HG03103 (cell line): Measurements from ENCODE around the gene CACNA1A.
"Not testable (repeated sequence)": the region's sequence is repeated elsewhere in the genome, so short reads cannot be mapped to it uniquely, and the experiment has no call there.

Source experiments
- ATAC-seq: cut with Tn5 transposase; IDR thresholded peaks from one replicate; pipeline ENCODE4 v1.9.1; 2021; ENCODE audit warnings: low read depth; ENCODE audit not compliant: unreplicated experiment

CACNA1A gene

DNA sequence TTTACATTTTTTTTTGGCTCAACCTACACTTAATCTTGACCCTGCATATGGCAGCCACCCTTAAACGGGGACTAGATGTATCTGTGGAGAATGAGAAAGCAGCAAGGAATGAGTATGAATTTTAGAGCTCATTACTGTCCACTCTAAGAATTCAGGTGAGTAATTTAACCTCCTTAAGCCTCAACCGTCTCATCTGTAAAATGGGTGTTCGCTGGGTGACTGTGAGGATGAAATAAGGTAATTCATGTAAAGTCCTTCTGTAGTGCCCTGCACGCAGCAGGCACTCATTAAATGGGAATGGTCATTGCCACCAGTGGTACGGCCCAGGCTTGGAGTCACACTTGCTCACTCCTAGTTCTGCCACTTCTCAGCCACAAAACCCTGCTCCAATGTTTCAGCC is 135.3 kb downstream of the CACNA1A start:
- ATAC-seq = no peak

DNA sequence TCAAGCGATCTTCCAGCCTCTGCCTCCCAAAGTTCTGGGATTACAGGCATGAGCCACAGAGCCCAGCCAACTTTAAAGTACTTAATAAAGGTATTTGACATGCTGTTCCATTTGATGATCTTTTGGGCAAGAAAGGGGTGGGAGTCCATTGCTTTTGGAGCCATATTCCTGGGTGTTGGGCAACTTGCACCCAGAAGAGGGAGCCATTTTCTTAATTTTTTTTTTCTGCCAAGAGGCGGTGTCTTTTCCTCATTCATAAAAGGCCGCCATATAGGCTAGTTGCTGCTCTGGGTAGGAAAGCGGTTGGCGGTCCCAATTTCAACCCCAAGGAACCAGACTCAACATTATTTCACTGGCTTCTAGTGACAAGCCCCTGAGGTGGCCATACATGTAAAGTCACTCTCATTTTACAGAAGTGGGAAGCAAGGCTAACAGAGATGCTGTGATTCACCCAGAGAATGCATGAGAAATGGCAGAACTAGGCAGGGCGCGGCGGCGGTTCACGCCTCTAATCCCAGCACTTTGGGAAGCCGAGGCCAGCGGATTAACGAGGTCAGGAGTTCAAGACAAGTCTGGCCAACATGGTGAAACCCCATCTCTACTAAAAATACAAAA is 139.6 kb downstream of the CACNA1A start:
- no peak for ATAC-seq

DNA sequence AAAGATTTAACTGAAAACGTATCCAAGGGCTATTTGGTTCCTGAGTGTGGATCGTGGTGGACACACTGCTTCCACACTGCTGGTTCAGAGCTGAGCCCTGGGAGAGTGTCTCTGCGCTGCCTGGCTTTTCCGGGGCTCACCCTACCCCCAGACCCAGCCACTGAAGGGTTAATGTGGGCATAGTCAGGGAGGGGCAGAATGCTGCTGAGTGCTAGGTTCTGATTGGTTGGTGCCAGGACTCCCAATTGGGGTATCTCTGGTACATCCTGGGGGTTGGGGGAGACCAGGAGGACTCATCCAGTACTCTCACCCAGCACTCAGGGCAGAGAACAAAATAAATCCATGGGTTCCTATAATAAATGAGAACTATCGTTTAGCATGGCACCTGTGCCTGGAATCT is 142.3 kb downstream of the CACNA1A start:
- ATAC-seq = no peak

DNA sequence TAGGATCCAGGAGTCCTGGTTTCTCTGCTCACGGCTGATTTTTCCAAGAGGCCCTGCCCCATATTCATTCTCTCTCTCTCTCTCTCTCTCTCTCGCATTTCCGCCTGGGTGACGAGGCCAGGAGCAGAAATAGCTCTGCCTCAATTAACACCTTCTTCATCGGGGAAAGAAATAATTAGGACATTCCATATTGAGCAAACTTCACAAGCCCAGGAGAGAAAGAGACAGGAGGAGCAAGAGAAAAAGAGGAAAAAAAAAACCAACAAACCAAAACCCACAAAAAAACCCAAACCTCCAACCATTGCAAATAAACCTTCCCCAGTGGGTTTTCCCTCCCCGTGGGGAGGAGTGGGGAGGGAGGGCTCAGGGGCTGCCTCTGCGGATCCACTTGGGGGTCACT is 143.0 kb downstream of the CACNA1A start:
- no peak for ATAC-seq

DNA sequence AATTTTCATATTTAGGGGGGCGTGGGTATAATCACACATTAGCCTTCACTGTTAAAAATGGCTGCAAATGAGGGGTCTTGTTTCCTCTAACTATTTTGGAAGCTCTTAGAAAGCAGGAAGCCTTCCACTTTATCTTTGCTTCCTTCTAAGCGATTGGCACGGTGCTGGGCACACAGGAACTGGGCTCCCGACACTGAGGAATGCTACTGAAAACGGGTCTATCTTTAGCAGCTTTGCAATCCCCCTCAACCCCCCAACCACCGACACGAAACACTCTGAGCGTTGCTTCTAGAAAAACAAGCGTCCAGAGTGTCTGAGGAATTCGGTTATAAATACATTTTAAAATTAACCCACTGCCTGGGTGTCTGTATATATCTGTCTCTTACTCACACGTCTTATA is 143.6 kb downstream of the CACNA1A start:
- no peak for ATAC-seq

DNA sequence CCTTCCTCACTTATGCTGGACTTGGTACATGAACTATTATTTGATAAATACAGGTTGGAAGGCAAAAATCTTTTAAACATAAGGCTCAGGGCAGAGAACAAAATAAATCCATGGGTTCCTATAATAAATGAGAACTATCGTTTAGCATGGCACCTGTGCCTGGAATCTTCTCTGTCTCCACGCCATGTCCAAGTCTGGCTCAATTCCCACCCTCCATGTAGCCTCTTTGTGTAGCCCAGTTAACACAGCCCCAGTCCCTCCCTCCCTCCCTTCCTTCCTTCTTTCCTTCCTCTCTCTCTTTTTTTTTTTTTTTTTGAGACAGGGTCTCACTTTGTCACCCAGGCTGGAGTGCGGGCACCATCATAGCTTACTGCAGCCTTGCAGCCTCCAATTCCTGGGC is 144.6 kb downstream of the CACNA1A start:
- not testable (repeated sequence) for ATAC-seq

DNA sequence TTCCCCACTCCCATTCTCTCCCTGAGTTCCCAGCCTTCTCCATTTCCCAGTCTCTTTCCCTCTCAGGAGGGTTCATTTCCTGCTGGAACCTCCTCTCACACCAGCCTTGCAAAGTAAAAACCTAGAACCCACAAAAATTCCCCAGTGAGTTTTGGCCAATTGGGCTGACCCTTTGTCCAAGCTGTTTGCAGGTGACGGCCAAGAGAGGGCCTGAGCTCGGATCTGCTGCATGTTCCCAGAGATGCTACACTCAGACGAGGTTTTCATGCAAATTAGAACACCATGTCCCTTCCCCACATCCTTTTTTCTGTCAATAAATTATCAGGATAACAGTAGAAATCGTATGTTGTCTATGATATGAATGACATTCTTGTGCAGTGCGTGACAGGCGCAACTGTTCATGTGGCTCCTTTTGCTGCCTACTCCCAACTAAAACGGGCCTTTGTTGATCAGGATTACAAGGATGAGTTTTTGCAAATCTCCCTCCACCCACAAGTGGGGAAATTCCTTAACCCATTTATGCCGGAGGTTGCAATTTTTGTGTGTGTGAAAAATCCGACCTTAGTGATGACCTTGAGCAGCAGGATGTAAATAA is 149.5 kb downstream of the CACNA1A start:
- ATAC-seq = no peak

DNA sequence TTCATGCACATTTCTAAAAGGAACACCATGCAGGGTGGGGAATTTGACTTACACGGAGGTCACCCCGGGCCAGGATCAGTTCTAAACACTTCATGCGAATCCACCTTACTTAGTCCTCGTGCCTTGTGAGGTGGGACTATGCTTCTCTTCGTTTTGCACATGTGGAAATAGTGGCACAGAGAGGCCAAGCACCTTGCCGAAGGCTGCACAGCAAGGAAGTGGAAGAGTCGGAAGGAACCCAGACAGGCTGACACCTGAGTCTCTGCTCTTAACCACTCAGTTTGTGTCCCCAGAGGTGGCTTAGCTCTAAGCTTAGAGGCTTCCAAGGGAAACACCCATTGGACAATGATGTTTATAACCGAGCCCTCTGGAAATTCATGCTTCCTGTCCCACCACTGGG is 150.1 kb downstream of the CACNA1A start:
- ATAC-seq = no peak

DNA sequence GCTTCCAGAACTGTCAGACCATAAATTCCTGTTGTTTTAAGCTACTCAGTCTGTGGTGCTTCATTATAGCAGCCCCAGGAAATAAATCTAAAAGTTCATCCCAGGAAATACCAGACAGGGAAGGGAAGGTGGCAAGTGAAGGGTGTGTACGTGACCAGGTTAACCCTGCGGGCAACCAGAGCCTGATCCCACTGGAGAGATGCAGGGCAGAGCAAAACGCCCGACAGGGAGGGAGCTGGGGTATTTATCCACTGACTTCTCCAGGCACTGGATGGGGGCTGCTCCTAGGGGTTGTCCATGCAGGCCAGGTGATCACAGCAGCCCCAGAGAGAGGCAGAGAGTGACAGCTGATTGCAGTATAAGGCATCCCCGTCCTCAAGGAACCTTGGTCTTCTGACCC is 150.9 kb downstream of the CACNA1A start:
- ATAC-seq = no peak

DNA sequence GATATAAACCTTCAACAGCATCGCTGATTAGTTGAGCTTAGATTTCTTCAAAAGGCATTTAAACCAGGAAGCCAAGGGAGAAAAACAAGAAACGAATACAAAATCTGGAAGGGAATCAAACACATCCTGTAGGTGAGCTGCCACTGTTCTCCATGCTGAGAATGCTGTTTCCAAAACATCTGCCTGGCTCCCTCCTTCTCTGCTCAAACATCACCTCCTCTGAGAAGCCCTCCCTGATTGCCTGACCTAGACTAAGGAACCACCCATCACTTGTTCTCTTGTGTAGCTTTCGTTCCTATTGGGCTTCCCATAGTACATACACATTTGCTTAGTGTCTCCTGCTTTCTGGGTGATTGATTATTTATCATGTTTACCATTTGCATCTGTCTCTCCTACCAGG is 152.7 kb downstream of the CACNA1A start:
- ATAC-seq = no peak

DNA sequence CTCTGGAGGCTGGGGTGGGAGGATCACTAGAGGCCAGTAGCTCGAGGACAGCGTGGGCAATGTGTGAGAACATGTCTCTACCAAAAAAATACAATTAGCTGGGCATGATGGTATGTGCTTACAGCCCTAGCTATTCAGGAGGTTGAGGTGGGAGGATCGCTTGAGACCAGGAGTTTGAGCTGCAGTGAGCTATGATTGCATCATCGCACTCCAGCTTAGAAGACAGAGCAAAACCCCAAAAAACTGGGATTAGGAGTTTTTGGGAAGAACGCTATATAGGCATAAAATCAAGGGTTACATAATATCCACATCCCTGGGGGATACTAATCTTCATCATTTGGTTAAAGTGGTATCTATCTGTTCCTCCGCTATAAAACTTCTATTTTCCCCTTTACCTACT is 155.5 kb downstream of the CACNA1A start:
- no peak for ATAC-seq

DNA sequence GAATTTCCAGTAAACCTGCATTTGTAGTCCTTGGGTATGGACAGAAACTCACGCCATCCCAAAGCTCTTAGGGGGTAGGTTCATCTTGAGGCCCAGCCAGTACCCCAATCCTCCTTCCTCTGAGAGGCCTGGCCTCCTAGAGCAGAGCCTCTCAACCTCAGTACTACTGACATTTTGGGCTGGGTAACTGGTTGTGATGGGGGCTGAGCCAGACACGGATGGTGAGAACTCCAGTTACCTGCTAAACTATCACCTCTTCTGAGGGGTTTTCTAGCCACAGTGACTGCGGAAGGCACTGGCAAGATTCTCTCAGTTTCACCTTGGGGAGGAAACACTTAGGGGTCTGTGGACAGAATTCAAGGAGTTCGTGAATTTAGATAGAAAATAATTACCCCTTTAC is 156.2 kb downstream of the CACNA1A start:
- no peak for ATAC-seq

DNA sequence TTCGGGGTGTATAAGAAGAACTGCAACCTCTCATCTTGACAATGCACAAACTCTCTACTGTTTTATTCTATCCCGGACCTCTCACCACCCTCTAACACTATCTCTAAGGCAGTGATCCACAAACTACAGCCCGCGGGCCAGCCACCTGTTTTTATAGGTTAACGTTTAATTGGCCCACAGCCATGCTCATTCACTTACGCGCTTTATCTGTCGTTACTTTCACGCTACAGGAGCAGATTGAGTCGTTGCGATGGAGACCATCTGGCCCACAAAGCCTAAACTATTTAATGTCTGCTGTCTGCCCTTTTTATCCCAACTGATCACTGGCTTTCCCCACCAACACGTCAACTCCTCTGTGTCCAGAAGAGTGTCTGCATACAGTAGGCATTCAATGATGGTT is 158.9 kb downstream of the CACNA1A start:
- ATAC-seq = no peak

DNA sequence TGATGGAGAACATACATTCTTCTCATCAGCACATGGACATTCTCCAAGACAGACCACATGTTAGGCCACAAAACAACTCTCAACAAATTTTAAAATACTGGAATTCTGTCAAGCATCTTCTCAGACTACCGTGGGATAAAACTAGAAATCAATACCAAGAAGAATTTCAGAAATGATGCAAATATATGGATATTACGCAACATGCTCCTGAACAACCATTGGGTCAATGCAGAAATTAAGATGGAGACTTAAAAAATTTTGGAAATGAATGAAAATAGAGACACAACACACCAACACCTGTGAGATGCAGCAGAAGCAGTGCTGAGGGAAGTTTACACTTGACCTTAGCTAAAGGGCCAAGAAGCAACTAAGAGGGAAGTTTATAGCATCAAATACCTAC is 162.8 kb downstream of the CACNA1A start:
- no peak for ATAC-seq

DNA sequence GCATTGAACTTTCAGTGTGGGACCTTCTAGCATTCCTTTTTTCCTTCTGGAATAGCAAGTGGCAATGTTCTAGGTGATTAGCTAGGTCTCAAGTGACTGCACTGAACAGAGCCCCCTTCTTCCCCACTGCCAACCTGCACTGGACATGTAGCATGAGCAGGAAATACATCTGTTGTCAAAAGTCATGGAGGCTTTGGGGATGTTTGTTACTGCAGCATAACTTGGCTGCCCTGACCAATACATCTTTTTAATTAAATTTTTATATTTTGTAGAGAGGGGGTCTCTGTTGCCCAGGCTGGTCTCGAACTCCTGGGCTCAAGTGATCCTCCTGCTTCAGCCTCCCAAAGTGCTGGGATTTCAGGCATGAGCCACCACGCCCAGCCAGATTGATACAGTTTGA is 163.6 kb downstream of the CACNA1A start:
- no peak for ATAC-seq

DNA sequence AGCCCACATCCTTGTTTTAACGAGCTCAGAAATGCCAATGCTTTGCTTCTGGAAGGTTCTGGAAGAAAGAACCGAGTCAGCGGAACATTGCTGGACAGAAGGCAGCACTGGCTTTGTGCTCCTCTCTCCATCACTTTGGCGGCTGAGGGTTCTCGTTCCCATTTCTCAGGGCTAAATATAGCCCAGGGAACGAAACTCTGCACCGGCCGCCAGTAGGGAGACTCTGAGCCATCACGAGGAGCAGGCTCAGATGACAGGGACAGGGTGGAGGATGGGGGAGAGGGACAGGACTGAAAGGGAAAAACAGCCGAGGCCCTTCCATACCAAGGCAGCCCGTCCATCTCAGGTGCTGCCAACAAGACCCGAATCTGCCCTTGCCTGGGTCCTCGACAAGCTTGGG is 166.4 kb downstream of the CACNA1A start:
- ATAC-seq = no peak

DNA sequence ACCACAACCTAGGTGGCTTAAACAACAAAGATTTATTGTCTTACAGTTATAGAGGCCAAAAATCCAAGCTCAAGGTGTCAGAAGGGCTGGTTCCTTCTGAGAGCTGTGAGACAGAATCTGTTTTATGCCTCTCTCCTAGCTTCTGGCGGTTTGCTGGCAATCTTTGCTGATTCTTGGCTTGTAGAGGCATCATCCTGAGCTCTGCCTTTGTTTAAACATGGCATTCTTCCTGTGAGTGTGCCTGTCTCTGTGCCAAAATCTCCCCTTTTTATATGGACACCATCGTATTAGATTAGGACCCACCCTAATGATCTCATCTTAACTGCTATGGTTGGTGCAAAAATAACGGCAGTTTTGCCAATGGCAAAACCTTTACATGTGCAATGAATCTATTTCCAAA is 169.1 kb downstream of the CACNA1A start:
- ATAC-seq = no peak

DNA sequence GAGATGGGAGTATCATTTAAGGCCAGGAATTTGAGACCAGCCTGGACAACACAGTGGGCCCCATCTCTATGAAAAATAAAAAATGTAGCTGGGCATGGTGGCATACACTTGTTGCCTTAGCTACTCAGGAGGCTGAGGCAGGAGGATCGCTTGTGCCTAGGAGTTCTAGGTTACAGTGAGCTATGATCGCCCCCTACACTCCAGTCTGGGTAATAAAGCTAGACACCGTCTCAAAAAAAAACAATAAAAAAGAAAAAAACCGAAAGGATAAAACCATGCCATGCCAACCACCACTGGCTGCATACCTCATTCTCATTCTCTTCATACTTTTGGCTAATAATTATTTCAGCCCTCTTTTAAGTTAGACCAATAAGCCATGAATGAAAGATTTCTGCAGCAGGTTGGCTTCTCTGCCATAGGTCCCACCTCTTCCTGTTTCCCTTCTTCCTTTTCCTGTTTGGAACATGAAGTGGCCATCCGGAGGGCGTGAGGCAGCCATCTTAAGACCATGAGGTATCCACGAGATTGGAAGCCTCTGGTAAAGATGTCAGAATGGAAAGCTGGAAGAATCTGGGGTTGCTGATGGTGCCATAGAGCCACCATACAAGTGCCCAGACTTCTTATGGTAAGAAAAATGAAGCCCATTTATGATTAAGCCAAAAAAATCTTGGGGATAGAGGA is 171.3 kb downstream of the CACNA1A start:
- ATAC-seq = no peak

DNA sequence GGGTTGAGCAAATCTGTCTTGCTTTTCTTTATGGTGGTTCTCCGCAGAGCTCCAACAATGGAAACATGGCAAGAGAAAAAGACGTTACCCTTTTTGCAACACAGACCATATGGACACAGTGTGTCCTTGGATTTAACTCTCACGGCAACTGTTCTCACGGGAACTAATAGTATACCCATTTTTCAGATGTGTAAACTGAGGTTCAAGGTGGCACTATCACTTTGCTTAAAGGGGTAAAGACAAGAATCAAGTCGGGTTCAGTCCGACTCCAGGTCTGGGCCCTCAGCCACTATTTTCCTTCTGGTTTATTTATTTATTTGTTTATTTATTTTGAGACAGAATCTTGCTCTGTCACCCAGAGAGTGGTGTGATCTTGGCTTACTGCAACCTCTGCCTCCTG is 176.0 kb downstream of the CACNA1A start:
- no peak for ATAC-seq

DNA sequence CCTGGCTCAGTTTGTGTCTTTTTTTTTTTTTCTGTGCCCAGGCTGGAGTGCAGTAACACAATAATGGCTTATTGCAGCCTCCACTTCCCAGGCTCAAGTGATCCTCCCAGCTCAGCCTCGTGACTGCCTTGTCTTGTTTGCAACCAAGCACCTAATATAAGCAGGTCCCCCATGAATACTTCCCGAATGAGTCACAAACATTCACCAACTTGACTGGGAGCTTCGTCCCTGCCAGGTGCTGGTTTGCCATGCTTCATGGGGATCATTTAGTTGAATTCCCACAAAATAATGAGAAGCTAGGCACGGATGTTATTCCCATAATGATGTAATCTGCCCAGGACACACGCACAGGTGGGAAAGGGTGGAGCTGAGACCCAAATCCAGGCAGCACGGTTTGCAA is 176.5 kb downstream of the CACNA1A start:
- ATAC-seq = no peak

DNA sequence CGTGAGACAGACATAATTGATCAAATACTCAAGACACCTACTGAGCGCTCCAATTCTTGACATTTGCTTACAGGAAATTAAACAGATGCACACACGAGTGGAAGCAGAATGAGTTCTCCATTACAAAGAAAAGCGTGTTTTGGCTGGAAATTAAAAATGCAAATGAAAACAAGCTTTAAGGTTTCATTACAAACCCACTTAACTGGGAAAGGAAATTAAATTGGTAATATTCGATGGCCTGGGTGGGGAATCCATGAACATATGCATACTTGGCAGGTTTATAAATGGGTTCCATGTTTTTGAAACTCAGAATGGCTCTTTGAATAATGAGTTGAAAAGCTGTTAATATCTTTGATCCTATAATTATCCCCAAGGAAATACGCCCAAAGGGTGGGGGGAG is 178.0 kb downstream of the CACNA1A start:
- no peak for ATAC-seq

DNA sequence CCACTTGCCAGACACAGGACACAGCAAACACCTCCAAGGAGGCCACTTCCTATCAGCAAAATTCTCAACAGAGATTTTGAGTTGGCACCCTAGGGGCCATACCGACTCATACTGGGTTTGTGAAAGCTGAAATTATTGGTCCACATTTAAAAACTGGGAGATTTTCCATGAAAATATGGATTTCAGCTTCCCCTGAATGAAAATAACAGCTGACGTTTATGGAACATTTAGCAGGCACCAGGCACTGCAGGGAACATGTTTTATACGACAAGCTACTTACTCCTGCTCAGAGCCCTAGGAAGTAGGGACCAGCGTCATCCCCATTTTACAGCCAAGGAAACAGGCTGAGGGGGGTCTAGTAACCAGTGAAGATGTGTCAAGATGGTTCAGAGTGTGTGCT is 186.8 kb downstream of the CACNA1A start:
- no peak for ATAC-seq
